Measurements from ENCODE around the gene PTPRN.
"Not testable (repeated sequence)": the region's sequence is repeated elsewhere in the genome, so short reads cannot be mapped to it uniquely, and the experiment has no call there.

The PTPRN gene

DNA sequence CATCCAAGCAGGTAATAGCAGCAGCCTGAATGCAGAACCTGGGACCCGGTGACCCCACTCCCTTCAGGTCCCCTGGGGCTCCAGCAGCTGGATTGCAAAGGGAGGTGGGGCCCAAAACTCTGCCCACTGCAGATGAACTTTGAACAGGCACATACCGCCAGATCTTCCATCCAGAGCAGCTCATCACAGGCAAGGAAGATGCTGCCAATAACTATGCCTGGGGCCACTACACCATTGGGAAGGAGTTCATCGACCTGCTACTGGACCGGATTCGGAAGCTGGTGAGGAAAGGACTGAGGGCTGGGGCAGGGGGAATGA lies 39.2 kb downstream of the PTPRN start:
- no peak for DNase-seq (ENCODE audit: low read depth in 2 of 2)

DNA sequence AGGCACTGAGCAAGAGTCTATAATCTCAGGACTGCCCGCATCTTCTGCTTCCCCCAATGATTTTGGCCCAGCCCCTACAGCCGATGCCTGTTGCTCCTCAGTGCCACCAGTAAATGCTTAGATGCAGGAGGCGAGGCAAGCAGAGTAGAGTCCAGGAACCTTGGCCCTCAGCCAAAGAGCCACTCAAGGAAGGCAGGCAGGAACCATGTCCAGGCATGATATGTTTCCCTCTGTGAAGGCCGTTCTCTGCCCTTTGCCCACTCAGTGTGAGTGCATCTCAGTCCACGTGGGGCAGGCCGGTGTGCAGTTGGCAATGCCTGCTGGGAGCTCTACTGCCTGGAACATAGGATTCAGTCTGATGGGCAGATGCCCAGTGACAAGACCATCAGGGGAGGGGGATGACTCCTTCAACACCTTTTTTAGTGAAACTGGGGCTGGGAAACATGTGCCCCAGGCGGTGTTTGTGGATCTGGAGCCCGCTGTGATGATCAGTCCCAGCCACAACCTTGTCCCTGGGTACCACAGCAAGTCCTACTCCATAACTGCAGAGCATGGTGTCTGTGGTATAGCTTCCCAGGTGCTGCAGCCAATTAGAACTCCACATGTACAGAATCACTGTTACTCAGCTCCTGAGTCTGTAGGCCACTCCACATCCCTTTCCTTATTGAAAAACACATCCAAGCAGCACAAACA lies 39.7 kb downstream of the PTPRN start:
- no peak for DNase-seq (ENCODE audit: low read depth in 2 of 2)

- DNase-seq (ENCODE audit: low read depth in 2 of 2), result no peak
Observed at GRCh38 chr2:219268294-219268693, 40.9 kb downstream of the PTPRN start.

- DNase-seq (ENCODE audit: low read depth in 2 of 2), result no peak
Observed at GRCh38 chr2:219266886-219267285, 42.3 kb downstream of the PTPRN start.

DNA sequence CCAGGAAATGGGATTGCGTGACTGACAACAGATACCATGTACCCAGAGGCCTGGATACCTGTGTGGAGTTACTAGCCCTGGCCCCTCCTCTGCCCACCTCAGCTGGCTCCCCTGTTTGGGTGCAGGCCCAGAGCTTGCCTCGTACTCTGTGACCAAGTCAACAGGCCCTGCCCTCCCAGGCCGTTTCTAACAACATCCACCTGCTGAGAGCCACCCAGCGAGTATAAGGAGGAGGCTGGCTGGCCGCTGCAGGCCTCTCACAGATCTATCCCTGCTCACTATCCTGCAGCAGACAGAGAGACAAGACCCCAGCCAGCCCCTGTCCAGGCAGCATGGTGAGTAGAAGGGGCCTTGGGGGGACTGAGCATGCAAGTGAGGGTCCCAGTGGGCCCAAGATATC lies 43.0 kb downstream of the PTPRN start:
- no peak for DNase-seq (ENCODE audit: low read depth in 2 of 2)

GRCh38 chr2:219261024-219261855 lies 48.0 kb downstream of the PTPRN start:
- no peak for DNase-seq (ENCODE audit: low read depth in 2 of 2)

- not testable (repeated sequence) for DNase-seq (ENCODE audit: low read depth in 2 of 2)
Observed at GRCh38 chr2:219258942-219259341, 50.3 kb downstream of the PTPRN start.

DNA sequence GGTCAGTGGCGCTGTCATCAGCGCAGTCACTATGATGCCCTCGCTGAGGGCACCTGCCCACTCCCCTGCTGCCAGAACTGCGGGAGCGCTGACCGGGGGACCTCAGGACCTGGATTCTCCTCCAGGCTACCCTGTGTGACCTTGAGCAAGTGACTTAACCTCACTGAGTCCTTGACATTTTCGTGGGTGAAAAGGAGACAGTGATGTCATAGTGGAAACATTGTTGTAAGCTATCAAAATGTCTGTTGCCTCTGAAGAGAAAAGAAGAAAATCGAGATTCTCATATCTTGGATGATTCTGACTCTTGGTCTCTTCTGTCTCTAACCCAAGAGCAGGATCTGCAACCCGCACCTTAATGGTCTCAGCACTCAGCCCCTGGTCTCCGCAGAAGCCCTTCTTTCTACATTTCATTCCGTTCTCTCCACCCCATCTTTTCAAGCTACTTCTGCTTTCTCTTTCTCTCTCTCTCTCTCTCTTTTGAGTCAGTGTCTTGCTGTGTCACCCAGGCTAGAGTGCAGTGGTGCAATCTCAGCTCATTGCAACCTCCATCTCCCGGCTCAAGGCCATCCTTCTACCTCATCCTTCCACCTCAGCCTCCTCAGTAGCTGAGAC lies 54.5 kb downstream of the PTPRN start:
- DNase-seq (ENCODE audit: low read depth in 2 of 2), result no peak

DNA sequence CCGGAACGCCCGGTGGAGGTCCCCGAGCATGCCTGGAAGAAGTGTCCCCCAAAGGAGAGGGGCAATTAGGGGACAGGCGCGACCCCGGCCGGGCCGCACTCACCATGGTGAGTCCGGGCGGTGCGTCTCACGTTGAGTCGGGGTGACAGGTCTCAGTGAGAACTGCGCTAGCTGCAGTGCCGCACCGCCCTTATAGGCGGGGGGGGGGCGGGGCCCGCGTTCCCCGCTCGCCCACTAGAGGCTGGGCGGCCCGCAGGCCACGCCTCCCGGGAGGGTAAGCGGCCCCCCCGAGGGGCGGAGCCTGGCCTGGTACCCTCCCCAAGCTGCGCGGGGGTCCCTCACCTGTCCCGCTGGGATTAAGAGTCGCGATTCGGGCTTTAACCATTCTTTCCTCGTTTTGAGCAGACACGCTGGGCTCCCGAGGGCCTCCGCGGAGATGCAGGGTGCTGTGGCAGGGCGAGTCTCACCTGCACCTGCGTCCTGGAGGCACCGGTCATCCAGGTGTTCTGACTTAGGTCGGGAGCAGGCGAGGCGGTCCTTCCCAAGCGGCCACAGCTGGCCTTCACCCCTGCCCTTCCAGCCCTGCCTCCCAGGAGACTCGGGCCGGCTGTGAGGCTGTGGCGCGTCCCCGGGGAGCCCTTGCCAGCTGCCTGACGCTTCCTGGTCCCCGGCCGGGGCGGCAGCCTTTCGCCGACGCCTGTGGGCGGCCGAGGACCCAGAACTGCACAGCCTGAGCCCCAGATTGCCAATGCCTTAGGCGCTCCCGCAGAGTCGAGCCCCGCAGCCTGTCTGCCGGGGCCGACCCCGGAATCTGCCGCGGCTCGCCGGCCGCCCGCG lies 55.2 kb downstream of the PTPRN start, which contains the start of gene TUBA4A:
Gene TUBA4A, minus strand, starts transcription at position 166 of the 837 bp plus-strand sequence. Its CDS starts 60 bp downstream, at position 106.
- DNase-seq (ENCODE audit: low read depth in 2 of 2), result no peak

DNA sequence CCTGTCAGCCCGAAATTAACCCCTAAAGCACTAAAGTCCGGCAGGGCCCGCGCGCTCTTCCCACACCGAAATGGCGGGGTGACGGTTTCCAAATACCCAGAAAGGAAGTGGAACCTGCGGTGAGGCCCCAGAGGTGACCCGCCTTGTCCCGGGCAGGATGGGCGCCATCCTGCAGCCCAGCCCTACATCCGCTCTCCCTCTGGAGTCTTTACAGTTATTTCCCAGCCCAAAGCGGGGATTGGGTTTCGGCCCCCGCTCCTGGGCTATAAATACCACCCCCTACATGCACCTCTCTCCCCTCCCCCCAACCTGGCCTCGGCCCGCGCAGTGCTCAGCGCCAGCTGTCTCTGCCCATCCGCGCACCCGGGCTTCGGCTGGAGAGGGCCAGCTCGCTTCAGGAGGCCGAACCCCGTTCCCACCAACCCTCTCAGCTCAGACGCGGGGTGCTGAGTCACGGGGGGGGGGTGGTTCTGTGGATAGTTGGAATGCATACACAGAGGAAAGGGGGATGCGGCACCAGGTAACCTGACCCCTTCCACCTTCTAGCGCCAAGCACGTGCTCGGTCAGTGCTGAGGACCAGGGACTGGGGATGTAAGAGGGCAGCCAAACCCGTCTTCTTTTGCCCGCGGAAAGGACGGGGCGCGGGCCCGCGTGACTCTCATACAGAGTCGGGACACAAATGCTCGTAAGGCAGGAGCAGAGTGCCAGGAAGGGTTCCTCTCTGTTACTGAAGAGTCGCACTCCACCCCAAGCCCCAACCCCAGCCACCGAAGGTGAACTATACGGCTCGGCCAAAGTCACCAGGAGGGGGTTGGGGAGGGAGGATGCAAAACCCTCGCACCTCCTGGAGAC lies 56.1 kb downstream of the PTPRN start, which contains the start of gene TUBA4B:
Gene TUBA4B, plus strand, starts transcription at position 344 of the 853 bp plus-strand sequence. Its CDS starts 165 bp downstream, at position 509.
- no peak for DNase-seq (ENCODE audit: low read depth in 2 of 2)

DNA sequence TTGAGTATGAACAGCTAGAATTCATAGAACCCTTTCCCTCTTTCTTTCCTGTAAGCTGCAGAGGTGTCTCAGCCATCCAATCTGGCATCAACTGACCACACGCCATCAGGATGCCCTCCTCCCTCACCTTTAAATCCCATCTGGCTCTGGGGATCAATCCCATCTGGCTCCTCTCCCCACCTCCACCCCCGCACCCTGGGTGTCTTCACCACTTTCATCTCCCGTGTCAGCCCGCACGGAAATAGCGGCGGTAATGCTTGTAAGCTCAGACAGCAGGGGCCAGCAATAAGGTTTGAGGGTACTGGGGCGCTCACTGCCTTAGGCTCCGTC lies 56.7 kb downstream of the PTPRN start:
- no peak for DNase-seq (ENCODE audit: low read depth in 2 of 2)

DNA sequence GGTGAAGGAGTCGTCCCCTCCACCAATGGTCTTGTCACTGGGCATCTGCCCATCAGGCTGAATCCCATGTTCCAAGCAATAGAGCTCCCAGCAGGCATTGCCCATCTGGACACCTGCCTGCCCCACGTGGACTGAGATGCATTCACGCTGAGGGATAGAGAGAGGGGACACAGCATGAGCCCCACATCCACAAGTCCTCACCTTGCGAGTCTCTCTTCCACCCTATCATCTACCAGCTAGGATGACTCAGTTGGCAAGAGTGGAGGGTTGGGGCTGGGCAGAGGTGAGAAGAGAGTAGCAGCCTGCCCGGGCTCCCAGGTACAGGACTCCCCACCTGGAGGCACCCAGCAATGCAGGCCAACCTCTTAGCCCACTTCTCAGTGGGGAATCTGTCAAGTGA lies 57.1 kb downstream of the PTPRN start:
- no peak for DNase-seq (ENCODE audit: low read depth in 2 of 2)

DNA sequence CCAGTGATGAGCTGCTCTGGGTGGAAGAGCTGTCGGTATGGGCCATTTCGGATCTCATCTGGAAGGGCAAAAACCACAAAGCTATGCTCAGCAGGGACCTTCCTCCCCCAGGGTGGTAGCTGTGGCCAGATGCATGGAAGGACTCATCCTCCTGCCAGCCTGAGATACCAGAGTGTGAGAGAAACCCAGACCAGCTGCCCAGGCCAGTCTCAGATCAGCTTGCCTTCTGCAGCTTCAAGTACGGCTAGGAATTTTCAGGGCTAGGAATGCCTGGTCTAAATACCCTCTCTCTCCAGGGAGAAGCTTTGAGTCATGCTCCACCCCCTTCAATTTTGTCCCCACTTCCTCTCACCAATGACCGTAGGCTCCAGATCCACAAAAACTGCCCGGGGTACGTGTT lies 57.5 kb downstream of the PTPRN start:
- DNase-seq (ENCODE audit: low read depth in 2 of 2), result no peak

GRCh38 chr2:219250049-219250781 lies 59.0 kb downstream of the PTPRN start:
- no peak for DNase-seq (ENCODE audit: low read depth in 2 of 2)

- DNase-seq (ENCODE audit: low read depth in 2 of 2), result peak in 1 of 2 experiments; percentile 33
Observed at GRCh38 chr2:219249203-219249980, 59.8 kb downstream of the PTPRN start.

DNA sequence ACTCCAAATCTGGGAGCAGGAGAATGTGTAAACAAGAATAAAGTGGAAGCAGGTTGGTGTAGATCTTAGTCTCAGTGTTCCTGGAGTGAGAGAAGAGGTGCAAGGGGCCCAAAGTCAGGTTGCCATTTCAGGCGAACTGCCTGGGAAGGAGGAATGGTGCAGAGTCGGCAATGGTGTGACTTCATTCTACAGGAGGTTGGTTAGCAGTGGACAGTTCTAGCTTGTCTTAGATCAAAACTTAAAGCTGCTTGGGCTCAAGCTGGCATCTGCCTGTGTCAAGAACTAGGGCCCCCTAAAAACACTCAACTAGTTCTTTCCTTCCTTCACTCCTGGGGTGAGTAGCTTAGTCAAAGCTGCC lies 60.4 kb downstream of the PTPRN start:
- no peak for DNase-seq (ENCODE audit: low read depth in 2 of 2)

GRCh38 chr2:219247678-219248642 lies 61.2 kb downstream of the PTPRN start:
- DNase-seq (ENCODE audit: low read depth in 2 of 2), result no peak

DNA sequence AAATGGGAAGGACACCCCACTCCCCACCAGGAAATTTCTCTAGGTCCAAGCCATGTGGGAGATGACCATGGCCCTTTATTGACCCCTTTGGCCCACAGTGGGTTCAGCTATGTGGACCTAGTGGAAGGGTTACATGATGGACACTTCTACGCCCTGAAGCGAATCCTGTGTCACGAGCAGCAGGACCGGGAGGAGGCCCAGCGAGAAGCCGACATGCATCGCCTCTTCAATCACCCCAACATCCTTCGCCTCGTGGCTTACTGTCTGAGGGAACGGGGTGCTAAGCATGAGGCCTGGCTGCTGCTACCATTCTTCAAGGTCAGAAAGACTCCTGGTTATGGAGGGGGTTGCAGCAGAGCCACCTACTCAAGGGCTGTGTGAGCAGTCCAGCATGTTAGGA lies 62.6 kb downstream of the PTPRN start:
- DNase-seq (ENCODE audit: low read depth in 2 of 2), result no peak

GRCh38 chr2:219245899-219246230 lies 63.3 kb downstream of the PTPRN start:
- DNase-seq (ENCODE audit: low read depth in 2 of 2), result no peak

Measured in fibroblast of skin of left biceps (primary cell).